GM18951 (cell line): ENCODE data around the gene ARHGEF25.
"Not testable (repeated sequence)": the region's sequence is repeated elsewhere in the genome, so short reads cannot be mapped to it uniquely, and the experiment has no call there.

Source experiments
- POLR2A ChIP-seq: IDR thresholded peaks from 4 replicates; pipeline ENCODE4 v1.6.1; 2011; ENCODE audit warnings: mild to moderate bottlenecking; ENCODE audit not compliant: insufficient read length, insufficient read depth; ENCODE audit errors: extremely low read depth
- in situ Hi-C: fragments of 300-500 bp; cut with MboI; formaldehyde crosslinking; loops from one replicate; pipeline ENCODE4 v1.12.0; 2022; ENCODE audit warnings: low sequenced_read_pairs, mixed read lengths, inconsistent platforms; ENCODE audit not compliant: unreplicated experiment

Gene ARHGEF25

DNA sequence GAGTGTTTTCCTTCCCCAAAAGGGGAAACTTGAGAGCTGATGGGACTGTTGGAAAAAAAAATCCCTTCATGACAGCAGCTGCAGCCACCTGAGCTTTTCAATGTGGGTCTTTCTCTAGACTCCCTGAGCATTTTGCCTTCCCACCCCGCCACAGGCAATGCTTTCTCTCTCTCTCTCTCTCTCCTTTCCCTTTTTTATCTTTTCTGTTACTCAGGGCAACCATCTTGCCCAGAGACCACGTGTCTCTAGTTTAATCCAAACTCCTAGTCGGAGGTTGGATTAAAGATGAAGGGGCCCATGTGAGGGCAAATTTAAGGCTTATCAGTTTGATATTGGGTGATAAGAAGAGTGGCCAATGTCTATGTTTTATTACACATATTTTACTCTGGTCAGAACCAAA lies 47.7 kb downstream of the ARHGEF25 start:
- in situ Hi-C loops = no loop called here
- no peak for TF ChIP-seq POLR2A

DNA sequence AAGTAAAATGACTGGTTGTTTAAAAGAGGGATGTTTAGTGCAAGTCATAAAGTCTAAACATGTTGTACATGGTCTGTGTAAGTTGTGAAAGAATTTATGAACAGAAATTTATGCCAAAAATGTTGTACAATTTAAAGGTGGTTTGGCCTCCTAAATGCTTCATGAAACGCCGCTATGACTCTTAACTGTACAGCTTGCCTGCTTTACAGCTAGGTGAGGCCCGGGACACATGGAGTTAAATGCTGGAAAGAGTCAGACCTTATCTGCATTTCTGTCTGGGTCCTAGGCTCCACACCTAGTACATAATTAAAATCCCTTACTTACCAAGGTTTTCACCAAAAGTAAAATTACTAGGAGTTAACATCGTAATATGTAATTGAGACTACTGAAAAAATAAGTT lies 50.1 kb downstream of the ARHGEF25 start:
- TF ChIP-seq POLR2A = no peak
- in situ Hi-C loops = no loop called here

GRCh38 chr12:57665066-57665820 lies 54.0 kb downstream of the ARHGEF25 start:
- in situ Hi-C loops = not testable (repeated sequence)
